Measurements from ENCODE around the gene ACAP3. TPM values are rescaled to one million over a fixed set of nuclear protein-coding genes. Genes with fewer than 3 reads are reported as not detected.

ACAP3 gene
- total and polyA plus RNA-seq, 2 of the 4 experiments (the other 2 are of a cell fraction): 13.3 to 58.2 TPM

GRCh38 chr1:1333551-1334241 lies 26.0 kb upstream of the ACAP3 start:
- Histone ChIP-seq H3K79me1 (ENCODE audit: low read depth in 1 of 2, low read length in 2 of 2) (peaks cover 7 to 11% of the 10 kb centered on the region in 2 experiments; a peak in 2 of 4 replicates), H3K18ac (ENCODE audit: low read depth, low read length) (no peak overlapping the region), H2BK20ac (ENCODE audit: low read depth, low read length) (no peak overlapping the region), H2AK9ac (replicated peaks; ENCODE audit: low read depth, low read length, poor library complexity) (no peak overlapping the region), H2BK15ac (ENCODE audit: low read depth, low read length) (no peak overlapping the region), H3K56ac (ENCODE audit: extremely low read depth, insufficient read depth, low read length) (no peak overlapping the region), H3K9ac (ENCODE audit: low read depth, low read length) (no peak overlapping the region), H3K14ac (replicated peaks; ENCODE audit: low read depth, low read length) (no peak overlapping the region), H4K8ac (ENCODE audit: low read depth in 2 of 2, low read length in 2 of 2) (no peak overlapping the region), H2BK5ac (ENCODE audit: low read depth, low read length, poor library complexity, severe bottlenecking) (no peak overlapping the region), H3K27me3 (ENCODE audit: control insufficient read depth, insufficient read depth, low read length) (no peaks in the 10 kb centered on the region), H4K20me1 (ENCODE audit: insufficient read depth, low read length) (peaks cover 19% of the 10 kb centered on the region), H3K4ac (ENCODE audit: low read depth, low read length) (no peak overlapping the region), H2AK5ac (ENCODE audit: low read depth, low read length) (no peak overlapping the region), H4K5ac (ENCODE audit: low read depth, low read length) (no peak overlapping the region), H3K4me2 (ENCODE audit: low read depth, low read length) (no peak overlapping the region), H4K91ac (ENCODE audit: insufficient read depth, low read depth, low read length) (no peak overlapping the region), H3K23ac (ENCODE audit: low read depth, low read length) (no peak overlapping the region), H3K4me1 (ENCODE audit: control insufficient read depth, insufficient read depth, low read length) (no peaks in the 10 kb centered on the region), H3K9me3 (ENCODE audit: control insufficient read depth, insufficient read depth, low read length) (no peaks in the 10 kb centered on the region), H3K27ac (ENCODE audit: insufficient read depth, low read length) (no peak overlapping the region), H2AFZ (replicated peaks; ENCODE audit: low read length, poor library complexity) (no peak overlapping the region), H3K9me1 (ENCODE audit: insufficient read depth, low read length) (peaks cover 9% of the 10 kb centered on the region), H3K36me3 (ENCODE audit: control insufficient read depth, insufficient read depth, low read length) (peaks cover 20% of the 10 kb centered on the region), H2BK120ac (ENCODE audit: low read depth, low read length) (no peak overlapping the region), H3K4me3 (ENCODE audit: insufficient read depth, low read depth, low read length) (no peak overlapping the region)
- TF ChIP-seq, protein P1, sequence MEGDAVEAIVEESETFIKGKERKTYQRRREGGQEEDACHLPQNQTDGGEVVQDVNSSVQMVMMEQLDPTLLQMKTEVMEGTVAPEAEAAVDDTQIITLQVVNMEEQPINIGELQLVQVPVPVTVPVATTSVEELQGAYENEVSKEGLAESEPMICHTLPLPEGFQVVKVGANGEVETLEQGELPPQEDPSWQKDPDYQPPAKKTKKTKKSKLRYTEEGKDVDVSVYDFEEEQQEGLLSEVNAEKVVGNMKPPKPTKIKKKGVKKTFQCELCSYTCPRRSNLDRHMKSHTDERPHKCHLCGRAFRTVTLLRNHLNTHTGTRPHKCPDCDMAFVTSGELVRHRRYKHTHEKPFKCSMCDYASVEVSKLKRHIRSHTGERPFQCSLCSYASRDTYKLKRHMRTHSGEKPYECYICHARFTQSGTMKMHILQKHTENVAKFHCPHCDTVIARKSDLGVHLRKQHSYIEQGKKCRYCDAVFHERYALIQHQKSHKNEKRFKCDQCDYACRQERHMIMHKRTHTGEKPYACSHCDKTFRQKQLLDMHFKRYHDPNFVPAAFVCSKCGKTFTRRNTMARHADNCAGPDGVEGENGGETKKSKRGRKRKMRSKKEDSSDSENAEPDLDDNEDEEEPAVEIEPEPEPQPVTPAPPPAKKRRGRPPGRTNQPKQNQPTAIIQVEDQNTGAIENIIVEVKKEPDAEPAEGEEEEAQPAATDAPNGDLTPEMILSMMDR (conservative IDR thresholded peaks at IDR 0.05; ENCODE audit: low read depth, low read length): no peak
- TF ChIP-seq RCOR1 (IDR thresholded peaks at IDR 0.05; ENCODE audit: insufficient replicate concordance, low read length) (no peak), USF2 (IDR thresholded peaks at IDR 0.05; ENCODE audit: low read depth, low read length) (no peak), RAD21 (IDR thresholded peaks at IDR 0.05; ENCODE audit: low read length) (no peak), POLR2A (IDR thresholded peaks at IDR 0.05; ENCODE audit: low read depth, low read length) (no peak), SMC3 (IDR thresholded peaks at IDR 0.05; ENCODE audit: low read depth, low read length) (no peak), RFX5 (IDR thresholded peaks at IDR 0.05; ENCODE audit: low read depth, low read length) (no peak), MAFK (IDR thresholded peaks at IDR 0.05; ENCODE audit: low read depth, low read length) (no peak), FOS (IDR thresholded peaks at IDR 0.05; ENCODE audit: low read depth, low read length) (no peak), CHD1 (IDR thresholded peaks at IDR 0.05; ENCODE audit: low read depth, low read length) (no peak)
- TF ChIP-seq, protein P2, sequence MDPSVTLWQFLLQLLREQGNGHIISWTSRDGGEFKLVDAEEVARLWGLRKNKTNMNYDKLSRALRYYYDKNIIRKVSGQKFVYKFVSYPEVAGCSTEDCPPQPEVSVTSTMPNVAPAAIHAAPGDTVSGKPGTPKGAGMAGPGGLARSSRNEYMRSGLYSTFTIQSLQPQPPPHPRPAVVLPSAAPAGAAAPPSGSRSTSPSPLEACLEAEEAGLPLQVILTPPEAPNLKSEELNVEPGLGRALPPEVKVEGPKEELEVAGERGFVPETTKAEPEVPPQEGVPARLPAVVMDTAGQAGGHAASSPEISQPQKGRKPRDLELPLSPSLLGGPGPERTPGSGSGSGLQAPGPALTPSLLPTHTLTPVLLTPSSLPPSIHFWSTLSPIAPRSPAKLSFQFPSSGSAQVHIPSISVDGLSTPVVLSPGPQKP (IDR thresholded peaks at IDR 0.05; ENCODE audit: borderline replicate concordance, low read depth, low read length): no peak
- intact Hi-C loops (cut with micrococcal nuclease) (no loop called here), in situ Hi-C loops (cut with MboI; ENCODE audit: low sequenced_read_pairs) (no loop called here), dilution Hi-C loops (cut with HindIII; ENCODE audit: low sequenced_read_pairs, unreplicated experiment) (no loop called here)
- no peak for ATAC-seq (ENCODE audit: low read depth)
- no peak for DNase-seq
- ChIA-PET POLR2A (ENCODE audit: unreplicated experiment) (no interaction called here), CTCF (no interaction called here)
- 95% methylated on average over 35 of the region's 36 CpGs; no CpG with 5 or more reads in 1 of the 2 experiments for WGBS, 2 experiments (ENCODE audit: extremely low coverage in 2 of 2, insufficient read length in 1 of 2)
- BruUV-seq (replicated peaks): no TSS peak
